Ishikawa (cell line): Measurements from ENCODE around the gene EXOC6.

Experiments
- CEBPB ChIP-seq: IDR thresholded peaks from 2 replicates; pipeline ENCODE4 v1.6.1; 2012
- CREB1 ChIP-seq: IDR thresholded peaks from 2 replicates; pipeline ENCODE4 v1.6.1; 2012; ENCODE audit warnings: low read depth
- EGR1 ChIP-seq: IDR thresholded peaks from 2 replicates; pipeline ENCODE4 v1.6.1; 2012
- EP300 ChIP-seq: IDR thresholded peaks from 2 replicates; pipeline ENCODE4 v1.6.1; 2012; ENCODE audit warnings: borderline replicate concordance
- FOXM1 ChIP-seq: IDR thresholded peaks from 2 replicates; pipeline ENCODE4 v1.6.1; 2012; ENCODE audit warnings: low read depth, borderline replicate concordance
- NFIC ChIP-seq: IDR thresholded peaks from 2 replicates; pipeline ENCODE4 v1.6.1; 2012
- RAD21 ChIP-seq: IDR thresholded peaks from 2 replicates; pipeline ENCODE4 v1.6.1; 2012; ENCODE audit warnings: low read depth
- TAF1 ChIP-seq: IDR thresholded peaks from 2 replicates; pipeline ENCODE4 v1.6.1; 2012; ENCODE audit warnings: low read depth, mild to moderate bottlenecking
- TCF12 ChIP-seq: IDR thresholded peaks from 2 replicates; pipeline ENCODE4 v1.6.1; 2012; ENCODE audit warnings: low read depth
- TEAD4 ChIP-seq: IDR thresholded peaks from 2 replicates; pipeline ENCODE4 v1.6.1; 2012
- YY1 ChIP-seq: IDR thresholded peaks from 2 replicates; pipeline ENCODE4 v1.6.1; 2012; ENCODE audit warnings: low read depth
- ZBTB7A ChIP-seq: IDR thresholded peaks from 2 replicates; pipeline ENCODE4 v1.6.1; 2012; ENCODE audit warnings: low read depth
- TF ChIP-seq, protein P1 (sequence below): IDR thresholded peaks from 2 replicates; pipeline ENCODE4 v1.6.1; 2012; ENCODE audit warnings: low read depth, mild to moderate bottlenecking
- TF ChIP-seq, protein P2 (sequence below): IDR thresholded peaks from 2 replicates; pipeline ENCODE4 v1.6.1; 2012
- TF ChIP-seq, protein P3 (sequence below): IDR thresholded peaks from 2 replicates; pipeline ENCODE4 v1.6.1; 2012

The EXOC6 gene

DNA sequence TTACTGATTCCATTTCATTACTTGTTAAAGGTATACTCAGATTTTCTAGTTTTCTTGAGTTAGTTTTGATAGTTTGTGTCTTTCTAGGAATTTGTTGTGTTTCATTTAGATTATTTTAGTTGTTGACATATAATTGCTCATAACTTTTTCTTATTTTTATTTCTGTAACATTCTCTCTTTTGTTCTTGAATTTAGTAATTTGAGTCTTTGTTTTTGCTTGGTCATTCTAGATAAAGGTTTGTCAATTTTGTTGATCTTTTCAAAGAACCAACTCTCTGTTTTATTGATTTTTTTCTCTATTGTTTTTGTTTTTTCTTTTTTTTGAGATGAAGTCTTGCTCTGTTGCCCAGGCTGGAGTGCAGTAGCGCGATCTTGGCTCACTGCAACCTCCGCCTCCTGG lies 7.2 kb downstream of the EXOC6 start:
- no peak for TF ChIP-seq EGR1
- no peak for TF ChIP-seq RAD21
- TF ChIP-seq, protein P1, sequence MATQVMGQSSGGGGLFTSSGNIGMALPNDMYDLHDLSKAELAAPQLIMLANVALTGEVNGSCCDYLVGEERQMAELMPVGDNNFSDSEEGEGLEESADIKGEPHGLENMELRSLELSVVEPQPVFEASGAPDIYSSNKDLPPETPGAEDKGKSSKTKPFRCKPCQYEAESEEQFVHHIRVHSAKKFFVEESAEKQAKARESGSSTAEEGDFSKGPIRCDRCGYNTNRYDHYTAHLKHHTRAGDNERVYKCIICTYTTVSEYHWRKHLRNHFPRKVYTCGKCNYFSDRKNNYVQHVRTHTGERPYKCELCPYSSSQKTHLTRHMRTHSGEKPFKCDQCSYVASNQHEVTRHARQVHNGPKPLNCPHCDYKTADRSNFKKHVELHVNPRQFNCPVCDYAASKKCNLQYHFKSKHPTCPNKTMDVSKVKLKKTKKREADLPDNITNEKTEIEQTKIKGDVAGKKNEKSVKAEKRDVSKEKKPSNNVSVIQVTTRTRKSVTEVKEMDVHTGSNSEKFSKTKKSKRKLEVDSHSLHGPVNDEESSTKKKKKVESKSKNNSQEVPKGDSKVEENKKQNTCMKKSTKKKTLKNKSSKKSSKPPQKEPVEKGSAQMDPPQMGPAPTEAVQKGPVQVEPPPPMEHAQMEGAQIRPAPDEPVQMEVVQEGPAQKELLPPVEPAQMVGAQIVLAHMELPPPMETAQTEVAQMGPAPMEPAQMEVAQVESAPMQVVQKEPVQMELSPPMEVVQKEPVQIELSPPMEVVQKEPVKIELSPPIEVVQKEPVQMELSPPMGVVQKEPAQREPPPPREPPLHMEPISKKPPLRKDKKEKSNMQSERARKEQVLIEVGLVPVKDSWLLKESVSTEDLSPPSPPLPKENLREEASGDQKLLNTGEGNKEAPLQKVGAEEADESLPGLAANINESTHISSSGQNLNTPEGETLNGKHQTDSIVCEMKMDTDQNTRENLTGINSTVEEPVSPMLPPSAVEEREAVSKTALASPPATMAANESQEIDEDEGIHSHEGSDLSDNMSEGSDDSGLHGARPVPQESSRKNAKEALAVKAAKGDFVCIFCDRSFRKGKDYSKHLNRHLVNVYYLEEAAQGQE = no peak
- TF ChIP-seq FOXM1 = no peak
- TF ChIP-seq EP300 = no peak
- TF ChIP-seq, protein P2, sequence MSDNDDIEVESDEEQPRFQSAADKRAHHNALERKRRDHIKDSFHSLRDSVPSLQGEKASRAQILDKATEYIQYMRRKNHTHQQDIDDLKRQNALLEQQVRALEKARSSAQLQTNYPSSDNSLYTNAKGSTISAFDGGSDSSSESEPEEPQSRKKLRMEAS = no peak
- TF ChIP-seq CEBPB = no peak
- TF ChIP-seq NFIC = no peak
- TF ChIP-seq TAF1 = no peak
- TF ChIP-seq, protein P3, sequence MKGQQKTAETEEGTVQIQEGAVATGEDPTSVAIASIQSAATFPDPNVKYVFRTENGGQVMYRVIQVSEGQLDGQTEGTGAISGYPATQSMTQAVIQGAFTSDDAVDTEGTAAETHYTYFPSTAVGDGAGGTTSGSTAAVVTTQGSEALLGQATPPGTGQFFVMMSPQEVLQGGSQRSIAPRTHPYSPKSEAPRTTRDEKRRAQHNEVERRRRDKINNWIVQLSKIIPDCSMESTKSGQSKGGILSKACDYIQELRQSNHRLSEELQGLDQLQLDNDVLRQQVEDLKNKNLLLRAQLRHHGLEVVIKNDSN = no peak
- TF ChIP-seq CREB1 = no peak
- no peak for TF ChIP-seq YY1

DNA sequence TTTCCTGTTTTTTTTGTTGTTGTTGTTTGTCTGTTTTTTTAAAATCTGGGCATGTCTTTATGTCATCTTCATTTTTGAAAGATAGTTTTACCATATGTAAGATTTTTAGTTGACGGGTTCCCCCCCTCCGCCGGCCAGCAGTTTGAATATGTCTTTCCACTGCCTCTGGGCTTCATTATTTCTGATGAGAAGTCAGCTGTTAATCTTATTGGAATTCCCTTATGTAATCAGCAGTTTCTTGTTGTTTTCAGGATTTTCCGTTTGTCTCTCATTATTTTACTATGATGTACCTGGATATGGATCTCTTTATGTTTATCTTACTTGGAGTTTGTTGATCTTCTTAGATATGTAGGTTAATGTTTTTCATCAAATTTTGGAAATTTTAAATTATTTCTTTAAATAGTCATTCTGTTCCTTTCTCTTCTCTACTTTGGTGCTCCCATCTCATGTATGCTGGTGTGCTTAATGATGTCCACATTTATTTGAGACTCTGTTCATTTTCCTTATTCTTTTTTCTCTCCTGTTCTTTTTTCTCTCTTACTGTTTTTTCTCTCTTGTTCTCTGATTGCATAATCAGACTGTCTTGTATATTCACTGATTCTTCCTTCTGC lies 9.7 kb downstream of the EXOC6 start:
- TF ChIP-seq, protein P2 = no peak
- no peak for TF ChIP-seq FOXM1
- TF ChIP-seq RAD21 = no peak
- TF ChIP-seq CREB1 = no peak
- TF ChIP-seq YY1 = no peak
- TF ChIP-seq CEBPB = no peak
- TF ChIP-seq EP300 = no peak
- no peak for TF ChIP-seq NFIC
- no peak for TF ChIP-seq TCF12

DNA sequence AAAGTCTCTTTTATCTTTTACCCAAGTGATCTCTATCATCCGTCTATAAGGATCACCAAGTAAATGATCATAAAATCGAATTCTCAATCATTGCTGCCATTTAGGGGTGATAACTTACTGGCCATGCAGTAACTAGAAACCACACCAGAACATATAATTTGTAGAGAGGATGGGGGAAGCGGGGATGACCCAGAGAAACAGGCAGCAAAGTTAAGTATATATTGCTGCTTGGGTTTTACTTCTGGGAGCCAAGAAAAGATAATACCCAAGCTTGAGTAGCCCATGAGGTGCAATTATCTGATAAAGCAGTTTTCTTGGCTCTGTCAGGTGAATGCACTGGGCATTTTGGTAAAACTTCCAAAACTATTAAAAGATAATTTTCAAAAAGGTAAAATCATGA lies 18.9 kb downstream of the EXOC6 start:
- TF ChIP-seq RAD21 (no peak), TAF1 (no peak)

DNA sequence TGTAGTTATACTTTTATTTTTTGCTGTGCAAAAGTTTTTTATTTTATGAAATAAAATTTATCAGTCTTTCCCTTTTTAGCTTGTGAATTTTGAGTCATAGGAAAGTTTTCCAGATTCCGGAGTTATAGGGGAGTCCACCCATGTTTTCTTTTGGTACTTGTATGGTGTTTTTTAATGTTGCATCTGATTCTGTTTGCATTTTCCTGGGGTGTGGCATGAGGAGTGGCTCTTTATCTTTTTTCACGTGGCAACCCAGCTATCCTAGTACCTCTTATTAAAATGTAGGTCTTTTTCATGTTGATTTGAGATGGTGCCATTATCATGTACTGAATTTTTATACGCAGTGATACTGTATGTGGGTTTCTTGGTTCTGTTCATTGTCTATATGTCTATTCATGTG lies 19.7 kb downstream of the EXOC6 start:
- TF ChIP-seq, protein P1 = no peak
- TF ChIP-seq YY1 (no peak), CEBPB (no peak), FOXM1 (no peak), CREB1 (no peak), TCF12 (no peak), EGR1 (no peak), TAF1 (no peak), ZBTB7A (no peak), RAD21 (no peak), TEAD4 (no peak)
- TF ChIP-seq, protein P3 = no peak
- TF ChIP-seq, protein P2 = no peak

DNA sequence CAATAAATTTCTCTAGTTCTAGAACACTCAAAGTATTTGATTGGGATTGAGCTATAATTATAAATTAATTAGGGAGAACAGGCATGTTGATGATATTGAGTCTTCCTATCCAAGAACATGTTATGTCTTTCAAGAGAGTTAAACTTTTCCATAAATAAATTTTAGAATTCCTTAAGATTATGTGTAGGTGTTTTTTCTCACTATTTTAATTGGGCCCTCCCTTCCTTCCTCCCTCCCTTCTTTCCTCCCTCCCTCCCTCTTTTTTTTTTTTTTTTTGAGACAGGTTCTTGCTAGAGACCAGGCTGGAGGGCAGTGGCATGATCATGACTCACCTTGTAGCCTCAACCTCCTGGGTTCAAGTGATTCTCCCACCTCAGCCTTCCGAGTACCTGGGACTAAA lies 20.2 kb downstream of the EXOC6 start:
- TF ChIP-seq, protein P1 = no peak
- TF ChIP-seq NFIC (no peak), TCF12 (no peak), YY1 (no peak), CEBPB (no peak), ZBTB7A (no peak), RAD21 (no peak), TEAD4 (no peak), EGR1 (no peak), CREB1 (no peak), TAF1 (no peak), FOXM1 (no peak), EP300 (no peak)
- TF ChIP-seq, protein P3 = no peak
- TF ChIP-seq, protein P2 = no peak
